GM12873 (cell line): Measurements from ENCODE around the gene FBLN2.

Experiments used
- CTCF ChIP-seq: IDR thresholded peaks from 2 replicates; pipeline ENCODE4 v1.5.1; 2012; ENCODE audit warnings: low read depth, mild to moderate bottlenecking, moderate library complexity, low read length, control low read depth; ENCODE audit not compliant: insufficient read depth; ENCODE audit errors: missing control alignments

FBLN2 gene

GRCh38 chr3:13660042-13660874 is 111.3 kb downstream of the FBLN2 start:
- TF ChIP-seq CTCF, result no peak

DNA sequence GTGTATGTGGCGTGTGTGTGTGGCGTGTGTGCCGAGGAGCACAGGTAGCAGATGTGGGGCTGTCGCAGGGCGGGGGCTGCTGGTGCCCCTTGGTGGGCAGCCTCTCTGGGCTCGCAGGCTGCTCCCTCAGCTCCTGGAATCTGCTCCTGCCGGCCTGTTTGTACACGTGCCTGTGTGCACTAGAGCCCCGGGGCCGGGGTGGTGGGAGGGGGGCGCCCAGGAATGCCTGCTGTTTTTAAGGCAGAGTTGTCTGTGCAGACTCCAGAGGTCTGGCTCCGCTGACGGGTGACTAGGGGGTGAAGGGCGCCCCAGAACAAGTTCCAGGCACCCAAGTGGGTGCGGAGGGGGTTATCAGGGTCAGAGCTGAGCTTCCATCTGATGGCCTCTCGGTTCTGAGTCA is 112.2 kb downstream of the FBLN2 start:
- no peak for TF ChIP-seq CTCF

DNA sequence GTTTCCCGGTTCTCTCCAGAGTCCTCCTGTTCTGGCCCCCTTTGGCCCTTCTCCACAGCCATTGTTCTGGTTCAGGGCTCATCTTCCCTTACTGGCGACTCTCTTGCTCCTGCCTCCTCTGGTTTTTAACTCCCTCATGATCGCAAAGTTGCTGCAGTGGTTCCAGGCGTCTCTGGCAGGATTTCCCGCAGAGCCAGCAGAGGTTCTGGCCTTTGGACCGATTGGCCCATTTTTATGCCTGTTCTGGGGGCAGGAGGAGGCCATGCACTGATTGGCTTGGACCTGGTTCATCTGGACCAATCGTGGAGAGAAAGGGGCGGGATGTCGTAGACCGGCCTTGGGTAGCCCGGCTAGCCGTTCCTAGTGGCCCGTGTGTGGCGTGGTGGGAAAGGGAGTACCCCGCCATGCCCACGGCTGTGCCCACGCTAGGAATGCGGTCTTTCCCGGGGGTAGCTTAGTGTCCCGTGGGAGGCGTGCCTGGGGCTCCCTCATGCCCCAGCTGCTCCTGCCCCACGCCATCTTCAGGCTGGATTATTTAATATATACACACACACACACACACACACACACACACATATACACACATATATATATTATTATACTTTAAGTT is 113.4 kb downstream of the FBLN2 start:
- TF ChIP-seq CTCF, result no peak

DNA sequence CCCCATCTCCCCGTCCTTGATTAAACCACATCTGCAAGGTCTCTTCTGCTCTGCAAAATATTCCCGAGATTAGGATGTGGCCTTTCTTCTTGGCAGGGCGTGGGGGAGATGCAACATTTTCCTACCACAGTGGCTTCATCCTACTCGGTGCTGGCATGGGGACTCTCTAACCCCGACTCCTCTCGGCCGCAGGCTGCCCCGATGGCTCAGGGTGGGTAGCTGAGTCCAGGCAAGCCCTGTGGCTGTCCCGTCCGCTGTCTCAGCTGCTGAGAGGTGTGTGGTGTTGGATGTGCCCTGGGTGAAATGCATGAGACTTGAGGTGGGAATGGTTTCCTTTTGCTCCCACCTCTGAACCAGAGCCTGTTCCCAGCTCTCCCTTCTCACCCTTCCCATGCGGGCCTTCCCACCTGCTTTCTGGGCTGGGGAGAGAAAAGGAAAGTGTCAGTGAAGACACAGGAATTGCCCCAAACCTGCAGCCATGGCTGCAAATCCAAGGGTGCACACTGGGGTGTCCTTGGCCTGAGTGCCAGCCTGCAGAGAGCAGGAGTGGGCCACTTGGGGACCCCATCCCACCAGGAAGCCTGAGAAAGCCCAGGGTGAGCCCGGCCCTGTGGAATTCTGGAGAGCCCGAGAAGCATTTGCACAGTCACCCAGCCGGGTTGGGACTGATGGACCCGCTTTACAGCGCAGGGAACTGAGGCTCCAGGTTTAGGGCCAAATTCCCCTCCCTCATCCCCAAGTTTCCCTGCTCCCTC is 115.0 kb downstream of the FBLN2 start:
- TF ChIP-seq CTCF, result no peak

GRCh38 chr3:13665582-13666226 is 116.8 kb downstream of the FBLN2 start:
- no peak for TF ChIP-seq CTCF

DNA sequence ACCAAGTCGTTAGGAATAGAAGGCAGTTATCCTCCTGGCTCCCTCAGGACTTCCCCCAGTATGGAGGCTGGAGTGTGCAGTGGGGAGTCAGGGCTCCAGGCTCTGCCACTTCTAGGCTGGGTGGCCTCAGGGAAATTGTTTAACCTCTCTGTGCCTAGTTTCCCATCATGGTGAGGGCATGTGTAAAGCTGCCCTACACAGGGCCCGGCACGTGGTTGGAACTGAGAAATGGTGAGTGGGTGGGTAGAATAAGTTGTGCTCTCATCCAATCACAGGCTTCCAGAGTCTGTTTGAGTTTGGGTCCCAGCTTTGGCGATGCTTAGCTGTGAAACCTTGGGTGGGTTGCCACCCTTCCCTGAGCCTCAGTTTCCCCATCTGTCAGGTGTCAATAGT is 117.3 kb downstream of the FBLN2 start:
- no peak for TF ChIP-seq CTCF
